Activated CD4-positive, CD25-positive, alpha-beta regulatory T cell treated with anti-CD3 and anti-CD28 coated beads, Interleukin-2, amount 50 U/mL, for 72 hours (primary cell): ENCODE measurements around the gene ADAMTS3.

ENCODE experiments used
- DNase-seq: peaks from one replicate; pipeline ENCODE4 v3.0.0; 2021

Gene ADAMTS3

DNA sequence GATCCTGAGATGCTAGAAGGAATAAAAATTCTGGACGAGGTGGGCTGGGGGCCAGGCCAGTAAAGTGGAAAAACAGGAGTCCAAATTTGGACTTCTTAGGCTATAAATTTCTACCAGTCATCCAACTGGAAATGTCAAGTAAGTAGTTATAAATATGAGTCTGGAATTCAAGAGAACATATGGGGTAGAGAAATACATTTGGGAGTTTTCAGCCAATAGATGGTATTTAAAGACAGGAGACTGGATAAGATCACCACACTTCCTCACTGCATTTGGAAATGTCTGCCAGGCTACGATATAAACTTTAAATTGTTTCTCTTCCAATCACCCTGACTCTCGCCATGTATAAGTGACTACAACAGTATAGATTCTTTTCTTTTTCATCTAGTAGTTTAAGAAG, 294.8 kb downstream of the ADAMTS3 start:
- no peak for DNase-seq

DNA sequence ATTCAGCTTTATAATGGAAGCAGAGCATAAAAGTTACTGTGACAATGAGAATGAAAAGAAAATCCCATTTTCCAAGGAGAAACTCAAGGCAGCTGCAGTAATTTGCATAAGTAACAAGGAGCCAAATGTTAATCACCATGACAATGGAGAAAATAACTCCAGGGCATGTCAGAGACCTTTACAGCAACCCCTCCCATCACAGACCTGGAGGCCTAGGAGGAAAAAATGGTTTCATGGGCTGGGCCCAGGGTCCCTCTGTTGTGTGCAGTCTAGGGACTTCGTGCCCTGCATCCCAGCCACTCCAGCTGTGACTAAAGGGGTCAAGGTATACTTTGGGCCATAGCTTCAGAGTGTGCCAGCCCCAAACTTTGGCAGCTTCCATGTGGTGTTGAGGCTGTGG, 313.8 kb downstream of the ADAMTS3 start:
- DNase-seq: no peak

DNA sequence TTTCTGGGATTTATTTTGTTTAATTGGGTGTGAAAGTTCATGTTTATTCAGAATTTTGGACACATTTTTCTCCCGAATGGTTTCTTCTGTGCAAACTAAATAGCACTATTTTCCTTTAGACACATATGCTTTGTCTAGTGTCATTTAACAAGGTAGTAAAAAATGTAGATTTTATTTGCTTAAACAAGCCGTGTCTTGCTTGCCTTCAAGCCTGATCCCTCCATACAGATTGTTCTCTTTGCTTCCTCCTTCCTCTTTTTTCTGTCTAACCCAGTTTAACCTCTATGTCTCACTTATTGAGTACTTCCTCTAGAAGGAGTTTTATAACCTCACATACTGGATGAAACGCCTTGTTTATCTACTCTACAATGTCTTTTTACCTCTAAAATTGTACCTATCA, 325.4 kb downstream of the ADAMTS3 start:
- DNase-seq: no peak

DNA sequence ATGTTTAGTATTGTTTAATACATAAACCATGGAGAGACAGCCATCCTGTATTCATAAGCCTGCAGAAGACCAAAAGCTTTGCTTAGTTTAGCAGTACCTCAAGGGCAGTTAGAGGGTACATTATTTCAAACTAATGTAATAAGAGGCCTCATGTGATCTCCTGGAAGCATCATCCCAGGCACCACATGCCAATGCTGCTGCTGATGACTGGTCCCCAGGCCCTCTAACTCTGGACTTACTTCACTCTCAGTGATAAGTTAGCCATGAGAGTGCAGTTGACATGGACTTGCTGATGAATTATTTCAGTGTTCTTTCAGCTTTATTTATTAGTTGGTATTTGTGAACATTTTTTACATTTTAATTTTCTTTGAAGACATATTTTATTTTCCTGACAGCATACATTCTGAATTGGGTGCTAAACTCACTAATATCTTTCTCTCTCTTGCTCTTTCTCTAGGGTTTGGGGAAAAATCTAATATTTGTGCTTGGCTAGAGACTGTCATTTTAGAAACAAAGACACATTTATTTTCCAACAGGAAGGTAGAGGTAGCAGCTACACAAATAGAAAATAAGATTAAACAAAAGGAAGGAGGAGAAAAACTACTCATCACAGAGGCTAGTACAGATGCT, 329.4 kb downstream of the ADAMTS3 start:
- no peak for DNase-seq
